Measurements from ENCODE around the gene RGS7.

GRCh38 chr1:240941701-240942370 lies 415.2 kb downstream of the RGS7 start:
- TF ChIP-seq CTCF (IDR thresholded peaks at IDR 0.05) (no peak), EP300 (IDR thresholded peaks at IDR 0.05) (no peak), POLR2AphosphoS5 (IDR thresholded peaks at IDR 0.05) (no peak)

Data from esophagus muscularis mucosa (tissue), 4 donors.